Measurements from ENCODE around the gene PPP1CA.

DNA sequence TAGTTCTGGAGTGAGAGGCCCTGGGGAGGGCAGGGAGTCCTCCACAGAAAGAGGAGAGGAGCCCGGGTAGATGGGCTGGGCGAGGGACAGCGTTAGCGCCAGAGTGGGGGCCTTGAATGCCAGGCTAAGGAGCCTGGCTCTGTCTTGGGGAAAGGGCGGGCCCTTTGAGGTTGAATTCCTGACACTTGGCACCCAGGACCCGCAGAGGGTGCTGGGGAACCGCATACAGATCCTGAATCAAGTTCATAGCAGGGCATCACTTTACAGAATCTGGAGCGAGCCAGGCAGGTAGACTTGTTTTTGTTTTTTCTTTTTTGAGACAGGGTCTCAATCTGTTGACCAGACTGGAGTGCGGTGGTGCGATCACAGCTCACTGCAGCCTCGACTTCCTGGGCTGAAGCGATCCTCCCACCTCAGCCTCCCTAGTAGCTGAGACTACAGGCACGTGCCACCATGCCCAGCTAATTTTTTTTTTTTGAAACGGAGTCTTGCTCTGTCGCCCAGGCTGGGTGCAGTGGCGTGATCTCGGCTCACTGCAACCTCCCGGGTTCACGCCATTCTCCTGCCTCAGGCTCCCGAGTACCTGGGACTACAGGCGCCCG, 19.9 kb upstream of the PPP1CA start:
- TF ChIP-seq CTCF (conservative IDR thresholded peaks at IDR 0.05; ENCODE audit: low read depth, low read length) (no peak), EZH2phosphoT487 (IDR thresholded peaks at IDR 0.05; ENCODE audit: borderline replicate concordance, low read length) (no peak), EZH2 (IDR thresholded peaks at IDR 0.05; ENCODE audit: low read length, unreplicated experiment) (no peak)
